Measurements from ENCODE around the gene ADCY5.

ADCY5 gene

GRCh38 chr3:123447749-123448517 lies 957 bp downstream of the ADCY5 start:
- H3K4me3 ChIP-seq (ENCODE audit: insufficient read length, low read depth) = peak overlapping the region; percentile 36
- H3K9ac ChIP-seq (ENCODE audit: insufficient read length, low read depth) = peak overlapping the region; percentile 68
- peaks cover 28% of the 10 kb centered on the region for H3K27me3 ChIP-seq (ENCODE audit: insufficient read depth, insufficient read length)
- peaks cover 6% of the 10 kb centered on the region; the same call in 1 of the 2 replicates for H3K9me3 ChIP-seq (ENCODE audit: insufficient read depth, low read length)
- TF ChIP-seq YY1 (IDR thresholded peaks at IDR 0.05; ENCODE audit: insufficient read depth, insufficient read length) = no peak
- TF ChIP-seq ZNF274 (IDR thresholded peaks at IDR 0.05; ENCODE audit: low read depth, low read length) = no peak
- TF ChIP-seq SUZ12 (IDR thresholded peaks at IDR 0.05; ENCODE audit: extremely low read depth, insufficient read depth, insufficient read length) = no peak
- no peaks in the 10 kb centered on the region for H3K36me3 ChIP-seq (ENCODE audit: insufficient read depth, insufficient read length, low read length)
- H3K4me1 ChIP-seq (ENCODE audit: insufficient read depth, insufficient read length) = peaks cover 8% of the 10 kb centered on the region
- DNase-seq (ENCODE audit: low read depth, low spot score) = no peak

- H3K4me3 ChIP-seq (ENCODE audit: insufficient read length, low read depth) = no peak overlapping the region
- peaks cover 8% of the 10 kb centered on the region for H3K4me1 ChIP-seq (ENCODE audit: insufficient read depth, insufficient read length)
These were observed 1.5 kb downstream of the ADCY5 start for GRCh38 chr3:123447416-123447748.

GRCh38 chr3:123446610-123447109 lies 2.2 kb downstream of the ADCY5 start:
- Histone ChIP-seq H3K9ac (ENCODE audit: insufficient read length, low read depth) (no peak overlapping the region), H3K27me3 (ENCODE audit: insufficient read depth, insufficient read length) (peaks cover 28% of the 10 kb centered on the region)

More at GRCh38 chr3:123447416-123447748, 1.5 kb downstream of the ADCY5 start:
- H3K9me3 ChIP-seq (ENCODE audit: insufficient read depth, low read length) = peaks cover 6% of the 10 kb centered on the region; the same call in 1 of the 2 replicates
- no peak overlapping the region for H3K9ac ChIP-seq (ENCODE audit: insufficient read length, low read depth)
- DNase-seq (ENCODE audit: low read depth, low spot score) = no peak
- H3K27me3 ChIP-seq (ENCODE audit: insufficient read depth, insufficient read length) = peaks cover 28% of the 10 kb centered on the region
- no peaks in the 10 kb centered on the region for H3K36me3 ChIP-seq (ENCODE audit: insufficient read depth, insufficient read length, low read length)
- TF ChIP-seq YY1 (IDR thresholded peaks at IDR 0.05; ENCODE audit: insufficient read depth, insufficient read length) = no peak
- TF ChIP-seq SUZ12 (IDR thresholded peaks at IDR 0.05; ENCODE audit: extremely low read depth, insufficient read depth, insufficient read length) = no peak
- TF ChIP-seq ZNF274 (IDR thresholded peaks at IDR 0.05; ENCODE audit: low read depth, low read length) = no peak

GRCh38 chr3:123446210-123446609 lies 2.7 kb downstream of the ADCY5 start:
- H3K27me3 ChIP-seq (ENCODE audit: insufficient read depth, insufficient read length) = peaks cover 25% of the 10 kb centered on the region
- TF ChIP-seq SUZ12 (IDR thresholded peaks at IDR 0.05; ENCODE audit: extremely low read depth, insufficient read depth, insufficient read length) (no peak), YY1 (IDR thresholded peaks at IDR 0.05; ENCODE audit: insufficient read depth, insufficient read length) (no peak), ZNF274 (IDR thresholded peaks at IDR 0.05; ENCODE audit: low read depth, low read length) (no peak)
- DNase-seq (ENCODE audit: low read depth, low spot score) = no peak
- H3K36me3 ChIP-seq (ENCODE audit: insufficient read depth, insufficient read length, low read length) = no peaks in the 10 kb centered on the region
- H3K9me3 ChIP-seq (ENCODE audit: insufficient read depth, low read length) = peaks cover 6% of the 10 kb centered on the region; the same call in 1 of the 2 replicates
- H3K4me3 ChIP-seq (ENCODE audit: insufficient read length, low read depth) = no peak overlapping the region
- H3K4me1 ChIP-seq (ENCODE audit: insufficient read depth, insufficient read length) = peaks cover 8% of the 10 kb centered on the region
- no peak overlapping the region for H3K9ac ChIP-seq (ENCODE audit: insufficient read length, low read depth)

More at GRCh38 chr3:123446610-123447109, 2.2 kb downstream of the ADCY5 start:
- Histone ChIP-seq H3K36me3 (ENCODE audit: insufficient read depth, insufficient read length, low read length) (no peaks in the 10 kb centered on the region), H3K4me3 (ENCODE audit: insufficient read length, low read depth) (no peak overlapping the region), H3K4me1 (ENCODE audit: insufficient read depth, insufficient read length) (peaks cover 8% of the 10 kb centered on the region), H3K9me3 (ENCODE audit: insufficient read depth, low read length) (peaks cover 6% of the 10 kb centered on the region; the same call in 1 of the 2 replicates)
- no peak for DNase-seq (ENCODE audit: low read depth, low spot score)
- no peak for TF ChIP-seq YY1 (IDR thresholded peaks at IDR 0.05; ENCODE audit: insufficient read depth, insufficient read length)
- no peak for TF ChIP-seq ZNF274 (IDR thresholded peaks at IDR 0.05; ENCODE audit: low read depth, low read length)
- no peak for TF ChIP-seq SUZ12 (IDR thresholded peaks at IDR 0.05; ENCODE audit: extremely low read depth, insufficient read depth, insufficient read length)

- Histone ChIP-seq H3K4me3 (ENCODE audit: insufficient read length, low read depth) (no peak overlapping the region), H3K4me1 (ENCODE audit: insufficient read depth, insufficient read length) (peaks cover 8% of the 10 kb centered on the region), H3K9me3 (ENCODE audit: insufficient read depth, low read length) (peaks cover 6% of the 10 kb centered on the region; the same call in 1 of the 2 replicates), H3K36me3 (ENCODE audit: insufficient read depth, insufficient read length, low read length) (no peaks in the 10 kb centered on the region), H3K9ac (ENCODE audit: insufficient read length, low read depth) (no peak overlapping the region), H3K27me3 (ENCODE audit: insufficient read depth, insufficient read length) (peaks cover 22% of the 10 kb centered on the region)
- DNase-seq (ENCODE audit: low read depth, low spot score) = no peak
- TF ChIP-seq YY1 (IDR thresholded peaks at IDR 0.05; ENCODE audit: insufficient read depth, insufficient read length) = no peak
- TF ChIP-seq ZNF274 (IDR thresholded peaks at IDR 0.05; ENCODE audit: low read depth, low read length) = no peak
- no peak for TF ChIP-seq SUZ12 (IDR thresholded peaks at IDR 0.05; ENCODE audit: extremely low read depth, insufficient read depth, insufficient read length)
These were observed 3.2 kb downstream of the ADCY5 start for GRCh38 chr3:123445702-123446101.

GRCh38 chr3:123444744-123445143 lies 4.1 kb downstream of the ADCY5 start:
- no peak for TF ChIP-seq ZNF274 (IDR thresholded peaks at IDR 0.05; ENCODE audit: low read depth, low read length)
- TF ChIP-seq YY1 (IDR thresholded peaks at IDR 0.05; ENCODE audit: insufficient read depth, insufficient read length) = no peak
- no peak for TF ChIP-seq SUZ12 (IDR thresholded peaks at IDR 0.05; ENCODE audit: extremely low read depth, insufficient read depth, insufficient read length)
- DNase-seq (ENCODE audit: low read depth, low spot score) = no peak
- no peak overlapping the region for H3K4me3 ChIP-seq (ENCODE audit: insufficient read length, low read depth)
- H3K9ac ChIP-seq (ENCODE audit: insufficient read length, low read depth) = no peak overlapping the region
- peaks cover 6% of the 10 kb centered on the region; the same call in 1 of the 2 replicates for H3K9me3 ChIP-seq (ENCODE audit: insufficient read depth, low read length)
- peaks cover 16% of the 10 kb centered on the region for H3K4me1 ChIP-seq (ENCODE audit: insufficient read depth, insufficient read length)
- H3K27me3 ChIP-seq (ENCODE audit: insufficient read depth, insufficient read length) = peaks cover 15% of the 10 kb centered on the region
- no peaks in the 10 kb centered on the region for H3K36me3 ChIP-seq (ENCODE audit: insufficient read depth, insufficient read length, low read length)

GRCh38 chr3:123444023-123444422 lies 4.9 kb downstream of the ADCY5 start:
- DNase-seq (ENCODE audit: low read depth, low spot score) = no peak
- Histone ChIP-seq H3K27me3 (ENCODE audit: insufficient read depth, insufficient read length) (peaks cover 15% of the 10 kb centered on the region), H3K4me1 (ENCODE audit: insufficient read depth, insufficient read length) (peaks cover 16% of the 10 kb centered on the region), H3K4me3 (ENCODE audit: insufficient read length, low read depth) (no peak overlapping the region), H3K9ac (ENCODE audit: insufficient read length, low read depth) (no peak overlapping the region), H3K9me3 (ENCODE audit: insufficient read depth, low read length) (peaks cover 6% of the 10 kb centered on the region; the same call in 1 of the 2 replicates), H3K36me3 (ENCODE audit: insufficient read depth, insufficient read length, low read length) (no peaks in the 10 kb centered on the region)
- TF ChIP-seq YY1 (IDR thresholded peaks at IDR 0.05; ENCODE audit: insufficient read depth, insufficient read length) = no peak

All from NT2/D1 (cell line).